Astrocyte of the spinal cord (primary cell): ENCODE measurements around the gene INHBB.
A peak's percentile ranks its signal among the peaks of the same experiment; 100 is the strongest.

Experiments
- DNase-seq: peaks from one replicate; pipeline ENCODE4 v3.0.0; 2011; ENCODE audit warnings: low read depth, low spot score
- H3K4me3 ChIP-seq: 2 replicates; pipeline ENCODE4 v1.5.1; 2011; ENCODE audit warnings: low read depth, mild to moderate bottlenecking, low read length, moderate library complexity
- CTCF ChIP-seq: IDR thresholded peaks from 2 replicates; pipeline ENCODE4 v1.5.1; 2012; ENCODE audit warnings: low read depth, mild to moderate bottlenecking, low read length, inconsistent platforms
- in situ Hi-C: cut with HindIII; loops from 2 replicates; pipeline ENCODE4 v1.10.0; 2017; ENCODE audit warnings: low sequenced_read_pairs

The INHBB gene

GRCh38 chr2:120358734-120359465 is 13.0 kb downstream of the INHBB start:
- no peak for DNase-seq
- no peak for TF ChIP-seq CTCF
- in situ Hi-C loops, result no loop called here
- no peak overlapping the region for H3K4me3 ChIP-seq

DNA sequence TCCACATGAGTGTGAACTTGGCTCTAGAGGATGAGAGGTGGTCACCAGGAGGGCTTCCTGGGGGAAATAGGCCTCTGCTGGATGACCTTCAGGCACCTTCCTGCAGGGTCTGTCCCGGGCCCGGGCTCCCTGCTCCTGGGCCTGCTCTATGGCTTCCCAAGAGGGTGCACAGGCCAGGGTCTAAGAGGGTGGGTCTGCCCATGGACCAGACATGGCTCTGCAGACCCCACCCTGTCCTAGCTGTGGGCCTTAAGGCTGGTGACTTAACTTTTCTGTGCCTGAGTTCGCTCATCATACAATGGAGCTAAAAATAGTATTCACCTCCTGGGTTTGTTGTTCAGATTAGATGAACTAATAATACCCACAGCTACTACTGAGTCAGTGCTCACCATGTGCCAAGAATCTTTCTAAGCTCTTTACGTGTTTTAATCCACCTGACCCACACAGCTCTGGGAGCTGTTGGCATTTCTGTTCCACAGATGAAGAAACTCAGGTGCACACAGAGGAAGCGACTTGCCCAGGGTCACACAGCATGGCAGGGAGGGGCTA is 14.4 kb downstream of the INHBB start:
- DNase-seq, result peak; percentile 14
- H3K4me3 ChIP-seq, result no peak overlapping the region
- in situ Hi-C loops, result no loop called here
- TF ChIP-seq CTCF, result no peak

GRCh38 chr2:120362926-120363325 is 17.0 kb downstream of the INHBB start:
- in situ Hi-C loops, result no loop called here
- no peak for DNase-seq
- no peak overlapping the region for H3K4me3 ChIP-seq
- TF ChIP-seq CTCF, result no peak

DNA sequence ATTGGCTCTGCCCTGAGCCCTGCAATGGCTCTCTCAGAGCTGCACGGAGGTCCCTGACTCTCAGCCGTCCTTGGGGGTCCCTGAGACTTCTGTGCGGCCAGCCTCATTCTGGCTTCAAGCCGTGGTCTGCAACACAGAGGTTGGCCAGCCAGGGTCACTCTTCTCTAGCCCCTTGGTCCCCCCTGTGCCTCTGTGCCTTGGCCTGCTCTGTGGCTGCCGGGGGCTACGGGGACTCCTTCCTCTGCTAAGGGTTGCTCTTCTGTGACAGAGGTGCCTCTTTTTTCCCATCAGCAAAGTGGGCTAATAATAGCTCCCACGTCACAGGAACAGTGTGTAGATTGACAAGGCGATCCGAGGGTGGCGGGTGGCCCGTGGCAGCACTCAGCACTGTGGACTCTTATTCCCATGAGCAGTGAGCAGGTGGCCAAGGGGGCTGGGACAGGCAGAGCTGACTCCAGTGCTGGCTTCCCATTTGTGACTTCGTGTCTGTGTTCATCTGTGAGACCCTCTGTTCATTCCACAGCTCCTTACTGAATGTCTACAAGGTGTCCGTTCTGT is 19.4 kb downstream of the INHBB start:
- no peak overlapping the region for H3K4me3 ChIP-seq
- DNase-seq, result no peak
- in situ Hi-C loops, result no loop called here
- no peak for TF ChIP-seq CTCF

DNA sequence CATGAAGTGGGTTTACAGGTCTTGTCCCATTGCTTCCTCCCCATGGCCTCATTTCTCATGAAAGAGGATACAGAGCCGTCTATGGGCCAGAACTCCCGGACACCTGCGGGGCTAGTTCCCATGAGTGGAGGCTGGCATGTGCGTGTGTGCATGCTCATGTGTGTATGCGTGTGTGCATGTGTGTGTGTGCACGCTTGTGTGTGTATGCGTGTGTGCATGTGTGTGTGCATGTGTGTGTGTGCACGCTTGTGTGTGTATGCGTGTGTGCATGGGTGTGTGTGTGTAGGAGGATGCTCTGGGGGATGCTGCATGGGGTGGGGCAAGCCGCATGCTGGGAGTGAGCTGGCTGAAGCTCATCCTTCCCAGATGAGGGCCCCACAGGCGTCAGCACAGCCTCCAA is 20.8 kb downstream of the INHBB start:
- no peak for TF ChIP-seq CTCF
- in situ Hi-C loops, result no loop called here
- H3K4me3 ChIP-seq, result no peak overlapping the region
- DNase-seq, result no peak

- no peak overlapping the region for H3K4me3 ChIP-seq
- TF ChIP-seq CTCF, result no peak
- DNase-seq, result no peak
- in situ Hi-C loops, result no loop called here
Measured at GRCh38 chr2:120367221-120367620, 21.3 kb downstream of the INHBB start.
